Spleen (tissue), 11 donors: Measurements from ENCODE around the gene INVS. TPM values are rescaled to one million over a fixed set of nuclear protein-coding genes. Genes with fewer than 3 reads are reported as not detected.

ENCODE experiments used
- DNase-seq: peaks from one replicate; pipeline ENCODE4 v3.0.0-alpha.2; 2020
- H3K27ac ChIP-seq, 8 donors: fragments of 200-600 bp; sonication (generic) in 7 of 8; 1 replicate in 4 of 8; 2 replicates in 4 of 8; pipeline versions ENCODE4 v1.5.0 to v1.8.0; 2016 to 2021; ENCODE audit warnings: inconsistent platforms in 4 of 8, mild to moderate bottlenecking in 4 of 8, moderate library complexity in 1 of 8
- H3K27me3 ChIP-seq, 7 donors: fragments of 200-600 bp; sonication (generic) in 6 of 7; replicated peaks in 1 of 7; 1 replicate in 4 of 7; 2 replicates in 3 of 7; pipeline versions ENCODE4 v1.5.0 to v1.8.0; 2016 to 2021; ENCODE audit warnings: inconsistent platforms in 3 of 7, mild to moderate bottlenecking in 1 of 7
- H3K36me3 ChIP-seq, 6 donors: fragments of 200-600 bp; sonication (generic) in 5 of 6; 1 replicate in 4 of 6; 2 replicates in 2 of 6; pipeline versions ENCODE4 v1.5.0 to v1.8.0; 2016 to 2021; ENCODE audit warnings: inconsistent platforms in 2 of 6
- H3K4me1 ChIP-seq, 6 donors: fragments of 200-600 bp; sonication (generic) in 5 of 6; 1 replicate in 3 of 6; 2 replicates in 3 of 6; pipeline versions ENCODE4 v1.5.0 to v1.8.0; 2016 to 2021; ENCODE audit warnings: inconsistent platforms in 3 of 6
- H3K4me3 ChIP-seq, 8 donors: fragments of 200-600 bp; sonication (generic) in 7 of 8; 1 replicate in 4 of 8; 2 replicates in 4 of 8; pipeline versions ENCODE4 v1.5.0 to v1.8.0; 2016 to 2021; ENCODE audit warnings: inconsistent platforms in 4 of 8, mild to moderate bottlenecking in 4 of 8, moderate library complexity in 2 of 8
- H3K9me3 ChIP-seq, 8 donors: fragments of 200-600 bp; sonication (generic) in 7 of 8; 1 replicate in 4 of 8; 2 replicates in 4 of 8; pipeline versions ENCODE4 v1.5.0 to v1.8.0; 2016 to 2021; ENCODE audit warnings: inconsistent platforms in 4 of 8
- CTCF ChIP-seq, 11 experiments: fragments of 200-600 bp in 7 of 11; fragments of 450-650 bp in 4 of 11; sonication (generic) in 4 of 11; IDR thresholded peaks in 8 of 11; conservative IDR thresholded peaks in 3 of 11; 1 replicate in 7 of 11; 2 replicates in 4 of 11; pipeline versions ENCODE4 v1.4.0 to v1.8.0; 2016 to 2021; ENCODE audit warnings: antibody characterized with exemption in 11 of 11, inconsistent platforms in 4 of 11, mild to moderate bottlenecking in 1 of 11
- POLR2A ChIP-seq, 3 donors: fragments of 450-650 bp; IDR thresholded peaks; one replicate each; pipeline ENCODE4 v1.5.1; 2017; ENCODE audit warnings: antibody characterized with exemption in 3 of 3, mild to moderate bottlenecking in 1 of 3
- POLR2AphosphoS5 ChIP-seq, 3 donors: sonication (generic); formaldehyde crosslinking; IDR thresholded peaks; one replicate each; pipeline ENCODE4 v1.5.1; 2017; ENCODE audit warnings: antibody characterized with exemption in 3 of 3
- WGBS, 5 donors: extraction: QIAGEN DNeasy Blood & Tissue Kit in 3 of 5; methylation state at CpG; one replicate each; pipeline versions ENCODE4 v1.1.5 to v1.1.7; 2013 to 2018; 5-methylcytosine and 5-hydroxymethylcytosine counted together
- intact Hi-C: fragments of 100-400 bp; cut with DNase I; formaldehyde crosslinking; loops from one replicate; pipeline ENCODE4 v1.15.0; 2023; ENCODE audit warnings: low total_unique reads
- polyA plus RNA-seq, 3 donors: library from polyadenylated mRNA; stranded (reverse); fragments of 200-250 nt; gene quantifications; one replicate each; pipeline ENCODE4 v1.2.1, GENCODE V29; 2013
- total RNA-seq, 7 donors: library from RNA; depleted of rRNA in 3 of 7; stranded (reverse); fragments of >200 nt in 3 of 7; fragmentation: NEBNext Ultra II Directional in 4 of 7; extraction: Animal tissue kit (Norgen Biotek cat#: 25700) in 4 of 7; gene quantifications; one replicate each; pipeline versions ENCODE4 v1.1.0 to v1.2.1, GENCODE V29; 2016 to 2021
- donor health status: healthy with polysubstance abuse.
- donor health status: DM: no; HTN: no; CAD: no; lungs with moderate emphysema.
- donor health status: DM: no; HTN: no; CAD: no.
- donor health status: Bipolar disorder and iron deficiency.
- donor health status: healthy.
- donor health status: DM: no; HTN: no; CAD: no.
- donor health status: DM: yes; HTN: yes; CAD: no.

Gene INVS
- total and polyA plus RNA-seq, 10 donors = 3.0 to 49.5 (median 25.9) TPM

GRCh38 chr9:100294806-100295205 is 195.8 kb downstream of the INVS start:
- TF ChIP-seq CTCF (IDR thresholded peaks at IDR 0.05 in 8 of 11, conservative IDR thresholded peaks at IDR 0.05 in 3 of 11) (no peak), POLR2A (IDR thresholded peaks at IDR 0.05) (no peak), POLR2AphosphoS5 (IDR thresholded peaks at IDR 0.05) (no peak)
- H3K36me3 ChIP-seq = peaks cover 3 to 100% (median 53%) of the 10 kb centered on the region in 6 donors
- no peak overlapping the region for H3K27ac ChIP-seq
- intact Hi-C loops = no loop called here
- no peak for DNase-seq
- H3K27me3 ChIP-seq = no peaks in the 10 kb centered on the region
- 67 to 83% (median 75%) methylated on average over 6 of the region's 6 CpGs for WGBS, 5 donors
- H3K9me3 ChIP-seq = no peaks in the 10 kb centered on the region
- H3K4me1 ChIP-seq = no peaks in the 10 kb centered on the region
- H3K4me3 ChIP-seq = no peak overlapping the region

- TF ChIP-seq CTCF (IDR thresholded peaks at IDR 0.05 in 8 of 11, conservative IDR thresholded peaks at IDR 0.05 in 3 of 11) = no peak
- no peak for TF ChIP-seq POLR2A (IDR thresholded peaks at IDR 0.05)
- no peak for TF ChIP-seq POLR2AphosphoS5 (IDR thresholded peaks at IDR 0.05)
- H3K27me3 ChIP-seq = no peaks in the 10 kb centered on the region
- H3K4me3 ChIP-seq = no peak overlapping the region
- no peak for DNase-seq
- no peaks in the 10 kb centered on the region for H3K4me1 ChIP-seq
- intact Hi-C loops = no loop called here
- peaks cover 3 to 100% (median 53%) of the 10 kb centered on the region in 6 donors for H3K36me3 ChIP-seq
- 88 to 99% (median 93%) methylated on average over 2 of the region's 2 CpGs for WGBS, 5 donors
- no peaks in the 10 kb centered on the region for H3K9me3 ChIP-seq
- no peak overlapping the region for H3K27ac ChIP-seq
Observed at GRCh38 chr9:100295240-100295639, 196.2 kb downstream of the INVS start.

GRCh38 chr9:100296407-100296806 is 197.4 kb downstream of the INVS start:
- intact Hi-C loops = no loop called here
- Histone ChIP-seq H3K4me1 (no peaks in the 10 kb centered on the region), H3K36me3 (peaks cover 0 to 100% (median 58%) of the 10 kb centered on the region in 6 donors), H3K4me3 (no peak overlapping the region), H3K27ac (no peak overlapping the region), H3K27me3 (no peaks in the 10 kb centered on the region), H3K9me3 (no peaks in the 10 kb centered on the region)
- TF ChIP-seq POLR2A (IDR thresholded peaks at IDR 0.05) (no peak), POLR2AphosphoS5 (IDR thresholded peaks at IDR 0.05) (no peak), CTCF (IDR thresholded peaks at IDR 0.05 in 8 of 11, conservative IDR thresholded peaks at IDR 0.05 in 3 of 11) (no peak)
- DNase-seq = no peak
- WGBS, 5 donors = 84 to 95% (median 85%) methylated on average over 4 of the region's 4 CpGs

- no peaks in the 10 kb centered on the region for H3K9me3 ChIP-seq
- no peak overlapping the region for H3K27ac ChIP-seq
- no peaks in the 10 kb centered on the region for H3K27me3 ChIP-seq
- peaks cover 0 to 100% (median 60%) of the 10 kb centered on the region in 6 donors for H3K36me3 ChIP-seq
- TF ChIP-seq POLR2A (IDR thresholded peaks at IDR 0.05) (no peak), CTCF (IDR thresholded peaks at IDR 0.05 in 8 of 11, conservative IDR thresholded peaks at IDR 0.05 in 3 of 11) (no peak), POLR2AphosphoS5 (IDR thresholded peaks at IDR 0.05) (no peak)
- H3K4me3 ChIP-seq = no peak overlapping the region
- no peaks in the 10 kb centered on the region for H3K4me1 ChIP-seq
- WGBS, 5 donors = 70 to 99% (median 83%) methylated on average over 3 of the region's 3 CpGs
- no peak for DNase-seq
- intact Hi-C loops = no loop called here
Observed at GRCh38 chr9:100298378-100298777, 199.3 kb downstream of the INVS start.
